HepG2 (cell line): ENCODE measurements around the gene SLC12A3. TPM values are rescaled to one million over a fixed set of nuclear protein-coding genes. Genes with fewer than 3 reads are reported as not detected.

Experiments used
- DZIP1 ChIP-seq: sonication (generic); formaldehyde crosslinking; IDR thresholded peaks from 2 replicates; pipeline ENCODE4 v1.5.0; 2020; ENCODE audit warnings: mild to moderate bottlenecking, missing genetic modification reagents
- JARID2 ChIP-seq: sonication (generic); formaldehyde crosslinking; IDR thresholded peaks from 2 replicates; pipeline ENCODE4 v1.8.1; 2023; ENCODE audit warnings: missing genetic modification reagents, inconsistent platforms; ENCODE audit not compliant: insufficient replicate concordance
- THAP8 ChIP-seq: sonication (generic); formaldehyde crosslinking; IDR thresholded peaks from 2 replicates; pipeline ENCODE4 v1.5.1; 2020; ENCODE audit warnings: missing genetic modification reagents, mild to moderate bottlenecking, borderline replicate concordance
- U2AF2 ChIP-seq: fragments of 200-400 bp; formaldehyde crosslinking; IDR thresholded peaks from 2 replicates; pipeline ENCODE4 v1.6.1; 2017; ENCODE audit warnings: low read depth, mild to moderate bottlenecking, low read length
- ZFP36L1 ChIP-seq: sonication (generic); formaldehyde crosslinking; IDR thresholded peaks from 2 replicates; pipeline ENCODE4 v1.8.0; 2022; ENCODE audit warnings: mild to moderate bottlenecking, missing genetic modification reagents, moderate library complexity
- ZFP82 ChIP-seq: sonication (generic); formaldehyde crosslinking; IDR thresholded peaks from 2 replicates; pipeline ENCODE4 v1.5.1; 2020; ENCODE audit warnings: mild to moderate bottlenecking, missing genetic modification reagents, borderline replicate concordance
- ZNF234 ChIP-seq: sonication (generic); formaldehyde crosslinking; conservative IDR thresholded peaks from 2 replicates; pipeline ENCODE4 v1.5.1; 2020; ENCODE audit warnings: mild to moderate bottlenecking, missing genetic modification reagents
- ZNF382 ChIP-seq: sonication (generic); formaldehyde crosslinking; IDR thresholded peaks from 2 replicates; pipeline ENCODE4 v1.5.0; 2020; ENCODE audit warnings: missing genetic modification reagents, mild to moderate bottlenecking, borderline replicate concordance
- ZNF543 ChIP-seq: sonication (generic); formaldehyde crosslinking; IDR thresholded peaks from 2 replicates; pipeline ENCODE4 v1.4.0; 2020; ENCODE audit warnings: mild to moderate bottlenecking, missing genetic modification reagents
- ZNF687 ChIP-seq: sonication (generic); formaldehyde crosslinking; IDR thresholded peaks from 2 replicates; pipeline ENCODE4 v1.5.1; 2020; ENCODE audit warnings: mild to moderate bottlenecking, missing genetic modification reagents, moderate library complexity
- ZNF740 ChIP-seq: sonication (generic); formaldehyde crosslinking; IDR thresholded peaks from 2 replicates; pipeline ENCODE4 v1.4.0; 2020; ENCODE audit warnings: missing genetic modification reagents
- ZSCAN21 ChIP-seq: sonication (generic); formaldehyde crosslinking; IDR thresholded peaks from 2 replicates; pipeline ENCODE4 v1.8.0; 2022; ENCODE audit warnings: mild to moderate bottlenecking, missing genetic modification reagents, moderate library complexity, borderline replicate concordance
- polyA plus RNA-seq, 8 experiments: library from polyadenylated mRNA; depleted of rRNA in 3 of 8; stranded (reverse) in 7 of 8; unstranded in 1 of 8; fragments of >200 nt; fragmentation: Illumina TruSeq in 4 of 8; extraction: Trizol in 4 of 8; gene quantifications; 2 replicates each; pipeline versions ENCODE4 v1.2.1 to v1.2.3, GENCODE V29; 2011 to 2016; ENCODE audit warnings: low read depth in 4 of 8, missing spikeins in 1 of 8, mixed read lengths in 1 of 8; ENCODE audit not compliant: insufficient read depth in 1 of 8
- total RNA-seq, 5 experiments: library from RNA; depleted of rRNA; stranded (reverse); fragments of >200 nt; fragmentation: Illumina TruSeq; extraction: Trizol; gene quantifications; 2 replicates each; pipeline ENCODE4 v1.2.3, GENCODE V29; 2016; ENCODE audit warnings: low read depth in 1 of 5
- TF ChIP-seq, protein P1 (sequence below): sonication (generic); formaldehyde crosslinking; IDR thresholded peaks from 2 replicates; pipeline ENCODE4 v1.8.1; 2023; ENCODE audit warnings: mild to moderate bottlenecking, missing genetic modification reagents, borderline replicate concordance
- TF ChIP-seq, protein P2 (sequence below): sonication (generic); formaldehyde crosslinking; IDR thresholded peaks from 2 replicates; pipeline ENCODE4 v1.4.0; 2020; ENCODE audit warnings: missing genetic modification reagents
- TF ChIP-seq, protein P3 (sequence below): sonication (generic); formaldehyde crosslinking; IDR thresholded peaks from 2 replicates; pipeline ENCODE4 v1.4.0; 2020; ENCODE audit warnings: mild to moderate bottlenecking, missing genetic modification reagents, borderline replicate concordance

SLC12A3 gene
- total and polyA plus RNA-seq, 2 of the 13 experiments (the other 11 are each of a cell fraction or from before 2014, with no cell fraction given): 6.2 TPM; not detected in 1

DNA sequence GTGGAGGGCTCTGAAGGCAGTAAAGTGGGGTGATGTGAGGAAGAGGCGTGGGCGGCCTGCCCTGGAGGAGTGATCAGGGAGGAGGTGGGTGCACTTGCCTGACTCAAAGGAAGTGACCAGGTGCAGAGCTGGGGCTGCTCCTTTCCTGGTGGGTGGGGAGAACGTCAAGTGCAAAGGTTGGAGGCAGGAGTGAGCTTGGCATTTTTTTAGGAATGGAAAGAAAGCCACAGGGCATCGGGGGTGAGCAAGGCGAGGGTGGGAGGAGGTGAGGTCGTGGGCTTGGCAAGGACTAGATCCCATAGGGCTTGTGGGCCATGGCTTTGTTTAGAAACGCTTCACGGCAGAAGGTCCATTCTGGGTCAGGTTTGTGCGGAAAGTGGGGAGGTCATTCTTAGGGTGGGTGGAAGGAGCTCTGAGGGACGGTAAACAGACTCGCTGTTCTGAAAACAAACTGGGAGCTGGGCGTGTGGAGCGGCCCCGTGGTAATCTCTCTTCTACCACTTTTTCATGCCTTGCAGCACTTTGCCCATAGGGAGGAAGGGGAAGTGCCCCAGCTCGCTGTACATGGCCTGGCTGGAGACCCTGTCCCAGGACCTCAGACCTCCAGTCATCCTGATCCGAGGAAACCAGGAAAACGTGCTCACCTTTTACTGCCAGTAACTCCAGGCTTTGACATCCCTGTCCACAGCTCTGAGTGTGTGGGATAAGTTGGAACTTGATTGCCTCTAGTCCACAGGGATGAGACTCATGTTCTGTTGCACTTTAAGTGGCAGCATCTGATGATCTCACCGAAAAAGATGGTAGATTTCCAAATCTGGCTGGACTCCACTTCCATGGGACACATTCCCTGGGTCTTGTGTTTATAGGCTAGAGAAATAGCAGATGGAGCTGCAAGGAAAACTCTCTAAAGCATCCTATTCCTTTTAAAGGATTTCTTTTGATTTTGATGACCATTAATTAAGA is 48.0 kb downstream of the SLC12A3 start (continued):
- TF ChIP-seq, protein P1, sequence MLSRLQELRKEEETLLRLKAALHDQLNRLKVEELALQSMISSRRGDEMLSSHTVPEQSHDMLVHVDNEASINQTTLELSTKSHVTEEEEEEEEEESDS (CRISPR knock-in tag): no peak
- TF ChIP-seq ZNF543 (CRISPR knock-in tag): no peak
- no peak for TF ChIP-seq ZFP82 (CRISPR knock-in tag)
- TF ChIP-seq ZNF382 (CRISPR knock-in tag): no peak
- TF ChIP-seq, protein P2, sequence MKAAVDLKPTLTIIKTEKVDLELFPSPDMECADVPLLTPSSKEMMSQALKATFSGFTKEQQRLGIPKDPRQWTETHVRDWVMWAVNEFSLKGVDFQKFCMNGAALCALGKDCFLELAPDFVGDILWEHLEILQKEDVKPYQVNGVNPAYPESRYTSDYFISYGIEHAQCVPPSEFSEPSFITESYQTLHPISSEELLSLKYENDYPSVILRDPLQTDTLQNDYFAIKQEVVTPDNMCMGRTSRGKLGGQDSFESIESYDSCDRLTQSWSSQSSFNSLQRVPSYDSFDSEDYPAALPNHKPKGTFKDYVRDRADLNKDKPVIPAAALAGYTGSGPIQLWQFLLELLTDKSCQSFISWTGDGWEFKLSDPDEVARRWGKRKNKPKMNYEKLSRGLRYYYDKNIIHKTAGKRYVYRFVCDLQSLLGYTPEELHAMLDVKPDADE (CRISPR knock-in tag): no peak
- TF ChIP-seq DZIP1 (CRISPR knock-in tag): peak; percentile 63; the same call in 1 of the 2 replicates
- TF ChIP-seq THAP8 (CRISPR knock-in tag): 0 out of 2 replicates have a peak, but pooled peaks have one; percentile 38
- TF ChIP-seq ZNF234 (CRISPR knock-in tag): no peak
- TF ChIP-seq ZFP36L1 (CRISPR knock-in tag): no peak
- TF ChIP-seq ZNF687 (CRISPR knock-in tag): peak; percentile 33; the same call in 1 of the 2 replicates
- no peak for TF ChIP-seq ZSCAN21 (CRISPR knock-in tag)
- no peak for TF ChIP-seq ZNF740
- TF ChIP-seq, protein P3, sequence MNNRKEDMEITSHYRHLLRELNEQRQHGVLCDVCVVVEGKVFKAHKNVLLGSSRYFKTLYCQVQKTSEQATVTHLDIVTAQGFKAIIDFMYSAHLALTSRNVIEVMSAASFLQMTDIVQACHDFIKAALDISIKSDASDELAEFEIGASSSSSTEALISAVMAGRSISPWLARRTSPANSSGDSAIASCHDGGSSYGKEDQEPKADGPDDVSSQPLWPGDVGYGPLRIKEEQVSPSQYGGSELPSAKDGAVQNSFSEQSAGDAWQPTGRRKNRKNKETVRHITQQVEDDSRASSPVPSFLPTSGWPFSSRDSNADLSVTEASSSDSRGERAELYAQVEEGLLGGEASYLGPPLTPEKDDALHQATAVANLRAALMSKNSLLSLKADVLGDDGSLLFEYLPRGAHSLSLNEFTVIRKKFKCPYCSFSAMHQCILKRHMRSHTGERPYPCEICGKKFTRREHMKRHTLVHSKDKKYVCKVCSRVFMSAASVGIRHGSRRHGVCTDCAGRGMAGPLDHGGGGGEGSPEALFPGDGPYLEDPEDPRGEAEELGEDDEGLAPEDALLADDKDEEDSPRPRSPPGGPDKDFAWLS (CRISPR knock-in tag): no peak
- TF ChIP-seq JARID2 (CRISPR knock-in tag): no peak
- no peak for TF ChIP-seq U2AF2
